GM12878 (cell line): ENCODE measurements around the gene TNIP1. TPM values are rescaled to one million over a fixed set of nuclear protein-coding genes. Genes with fewer than 3 reads are reported as not detected.

Source experiments
- ATAC-seq: fragments of 200-7000 bp; cut with Tn5 transposase; 3 replicates; pipeline ENCODE4 v1.9.1; 2020; ENCODE audit warnings: mild to moderate bottlenecking, moderate library complexity
- BruUV-seq: library from RNA; stranded (reverse); fragments of 400-500 nt; replicated peaks from 2 replicates; lab custom pipeline; 2021; lab: Mats Ljungman, UMichigan
- CTCF ChIA-PET: fragments of 300-600 bp; sonication (Branson Sonifier 250); formaldehyde crosslinking; extraction: SDS; loops from one replicate; lab custom pipeline; 2021; ENCODE audit warnings: inconsistent platforms; lab: Yijun Ruan, JAX
- POLR2A ChIA-PET: fragments of 350-600 bp; formaldehyde crosslinking; extraction: SDS; loops from one replicate; lab custom pipeline; 2021; ENCODE audit warnings: inconsistent platforms; lab: Charles Lee
- RAD21 ChIA-PET: fragments of 300-600 bp; sonication (Branson Sonifier 250); formaldehyde crosslinking; loops from one replicate; lab custom pipeline; 2023; ENCODE audit warnings: antibody characterized with exemption; ENCODE audit not compliant: unreplicated experiment; lab: Charles Lee
- SMC1A ChIA-PET: fragments of 300-600 bp; sonication (Branson Sonifier 250); formaldehyde crosslinking; loops from one replicate; lab custom pipeline; 2023; ENCODE audit not compliant: unreplicated experiment, uncharacterized antibody; lab: Charles Lee
- DNase-seq: peaks from one replicate; pipeline ENCODE4 v3.0.0-alpha.2; 2011; ENCODE audit warnings: low read depth, low spot score
- FAIRE-seq: peaks from 3 replicates; lab custom pipeline; 2011; peaks lifted over from hg19 to GRCh38; lab: Jason Lieb, UNC
- H2AFZ ChIP-seq: 2 replicates; pipeline ENCODE4 v1.6.0; 2011; ENCODE audit warnings: low read depth, low read length, control low read depth; ENCODE audit not compliant: control insufficient read depth
- H3K27ac ChIP-seq: 2 replicates; pipeline ENCODE4 v1.5.1; 2011; ENCODE audit warnings: control low read depth; ENCODE audit not compliant: control insufficient read depth, insufficient read depth
- H3K27me3 ChIP-seq, 2 experiments: replicated peaks in 1 of 2; 2 replicates each; pipeline versions ENCODE4 v1.6.0 to v1.6.1; 2011; ENCODE audit warnings: low read length in 1 of 2; ENCODE audit not compliant: control insufficient read depth in 2 of 2, insufficient read depth in 2 of 2
- H3K36me3 ChIP-seq, 2 experiments: 2 replicates each; pipeline ENCODE4 v1.5.1; 2011; ENCODE audit warnings: low read length in 1 of 2; ENCODE audit not compliant: control insufficient read depth in 2 of 2, insufficient read depth in 2 of 2
- H3K4me1 ChIP-seq: 2 replicates; pipeline ENCODE4 v1.6.1; 2011; ENCODE audit warnings: mild to moderate bottlenecking, low read length, moderate library complexity, mixed read lengths; ENCODE audit not compliant: control insufficient read depth, insufficient read depth
- H3K4me2 ChIP-seq: 2 replicates; pipeline ENCODE4 v1.6.0; 2011; ENCODE audit warnings: control low read depth; ENCODE audit not compliant: control insufficient read depth, insufficient read depth
- H3K4me3 ChIP-seq: fragments of 200-600 bp; sonication (generic); 2 replicates; pipeline ENCODE4 v1.5.1; 2016
- H3K79me2 ChIP-seq: 2 replicates; pipeline ENCODE4 v1.6.0; 2011; ENCODE audit warnings: low read length; ENCODE audit not compliant: control insufficient read depth, insufficient read depth
- H3K9ac ChIP-seq: 2 replicates; pipeline ENCODE4 v1.8.0; 2011; ENCODE audit warnings: low read length, control low read depth, mixed read lengths; ENCODE audit not compliant: control insufficient read depth, insufficient read depth
- H3K9me3 ChIP-seq: replicated peaks from 3 replicates; pipeline ENCODE4 v1.5.1; 2011; ENCODE audit warnings: mild to moderate bottlenecking, low read length; ENCODE audit not compliant: control insufficient read depth, insufficient read depth
- H4K20me1 ChIP-seq: 2 replicates; pipeline ENCODE4 v1.6.0; 2011; ENCODE audit not compliant: control insufficient read depth, insufficient read depth
- ATF7 ChIP-seq: fragments of 450-650 bp; IDR thresholded peaks from 2 replicates; pipeline ENCODE4 v1.6.1; 2016; ENCODE audit warnings: low read depth, mild to moderate bottlenecking
- EED ChIP-seq: sonication (generic); IDR thresholded peaks from 2 replicates; pipeline ENCODE4 v1.6.1; 2016; ENCODE audit warnings: antibody characterized with exemption, low read depth
- NBN ChIP-seq: fragments of 450-650 bp; IDR thresholded peaks from 2 replicates; pipeline ENCODE4 v1.6.1; 2016
- POLR2A ChIP-seq: IDR thresholded peaks from 2 replicates; pipeline ENCODE4 v1.6.1; 2011; ENCODE audit warnings: low read depth, mild to moderate bottlenecking, low read length
- TARDBP ChIP-seq: IDR thresholded peaks from 2 replicates; pipeline ENCODE4 v1.6.1; 2016; ENCODE audit warnings: borderline replicate concordance
- WRNIP1 ChIP-seq: IDR thresholded peaks from 2 replicates; pipeline ENCODE4 v1.6.1; 2011; ENCODE audit warnings: low read depth, low read length, improper control_type of control experiment, borderline replicate concordance
- ZBTB4 ChIP-seq: fragments of 450-650 bp; formaldehyde crosslinking; IDR thresholded peaks from 2 replicates; pipeline ENCODE4 v1.4.0; 2022; ENCODE audit warnings: mild to moderate bottlenecking, moderate library complexity
- WGBS: methylation state at CpG from one replicate; pipeline ENCODE4 v1.1.6; 2016; ENCODE audit warnings: low lambda C conversion rate; ENCODE audit not compliant: insufficient replicate concordance, insufficient coverage; ENCODE audit errors: missing lambda C conversion rate; 5-methylcytosine and 5-hydroxymethylcytosine counted together
- in situ Hi-C: fragments of 300-500 bp; cut with MboI; formaldehyde crosslinking; loops from 9 replicates; pipeline ENCODE4 v1.14.3; 2018; ENCODE audit warnings: mixed read lengths
- intact Hi-C: fragments of 100-400 bp; cut with micrococcal nuclease; formaldehyde crosslinking; loops from one replicate; pipeline ENCODE4 v1.14.2; 2022; ENCODE audit not compliant: unreplicated experiment
- polyA plus RNA-seq, 11 experiments: library from polyadenylated mRNA; depleted of rRNA in 4 of 11; unstranded in 6 of 11; stranded (reverse) in 5 of 11; fragments of >200 nt; fragmentation: Nextera tagmentation in 4 of 11; fragmentation: Illumina TruSeq in 1 of 11; extraction: Ambion mirVana in 4 of 11; extraction: Trizol in 1 of 11; gene quantifications; 1 replicate in 1 of 11; 2 replicates in 10 of 11; pipeline versions ENCODE4 v1.2.1 to v1.2.3, GENCODE V29; 2011 to 2016; ENCODE audit warnings: inconsistent platforms in 2 of 11, missing spikeins in 2 of 11, low read depth in 1 of 11
- total RNA-seq, 4 experiments: library from RNA; depleted of rRNA in 3 of 4; stranded (reverse); fragments of >200 nt in 3 of 4; fragmentation: Illumina TruSeq in 1 of 4; extraction: Trizol in 1 of 4; gene quantifications; 2 replicates each; pipeline versions ENCODE4 v1.2.1 to v1.2.3, GENCODE V29; 2013 to 2021

The TNIP1 gene
- total and polyA plus RNA-seq, 10 of the 15 experiments (the other 5 are each of a cell fraction or from before 2014, with no cell fraction given), result 4.4 to 279 (median 150) TPM

- ATAC-seq (no peak), FAIRE-seq (no peak), DNase-seq (no peak)
- CTCF ChIA-PET, result no interaction called here
- Histone ChIP-seq H3K4me2 (no peak overlapping the region), H3K36me3 (no peaks in the 10 kb centered on the region; a peak in 1 of 4 replicates), H3K4me1 (no peaks in the 10 kb centered on the region), H3K4me3 (no peak overlapping the region), H3K27me3 (no peaks in the 10 kb centered on the region), H4K20me1 (no peaks in the 10 kb centered on the region), H3K79me2 (no peaks in the 10 kb centered on the region), H3K9me3 (no peaks in the 10 kb centered on the region), H2AFZ (no peak overlapping the region), H3K27ac (no peak overlapping the region), H3K9ac (no peak overlapping the region)
- BruUV-seq, result no TSS peak
- in situ Hi-C loops, result no loop called here
- POLR2A ChIA-PET, result interaction anchor here (0.7 kb wide), 1 partner anchor 46 kb away, joined by 3 read pairs; no protein-coding TSS in a partner anchor
- intact Hi-C loops, result no loop called here
- 3% methylated on average over 2 of the region's 2 CpGs for WGBS
- TF ChIP-seq POLR2A (no peak), ATF7 (no peak), ZBTB4 (CRISPR knock-in tag) (no peak), NBN (no peak), WRNIP1 (no peak), TARDBP (no peak), EED (no peak)
- RAD21 ChIA-PET, result no interaction called here
- SMC1A ChIA-PET, result no interaction called here
Measured at GRCh38 chr5:151018846-151019245, 62.0 kb downstream of the TNIP1 start.
